MM.1S (cell line): ENCODE results near the gene SORT1.

ENCODE experiments used
- DNase-seq: peaks from one replicate; pipeline ENCODE4 v3.0.0-alpha.2; 2015
- H2AFZ ChIP-seq: fragments of 300-600 bp; sonication (generic); 2 replicates; pipeline ENCODE4 v1.6.0; 2016; ENCODE audit warnings: antibody characterized with exemption, low read length
- H3F3A ChIP-seq: fragments of 300-600 bp; sonication (generic); 2 replicates; pipeline ENCODE4 v1.6.1; 2016; ENCODE audit warnings: mild to moderate bottlenecking, antibody characterized with exemption, low read length, moderate library complexity, mixed read lengths; ENCODE audit not compliant: insufficient read depth
- H3K27ac ChIP-seq: fragments of 300-600 bp; sonication (generic); 2 replicates; pipeline ENCODE4 v1.5.1; 2016; ENCODE audit warnings: mild to moderate bottlenecking, low read length
- H3K27me3 ChIP-seq: fragments of 300-600 bp; sonication (generic); replicated peaks from 2 replicates; pipeline ENCODE4 v1.6.0; 2016; ENCODE audit warnings: low read length; ENCODE audit not compliant: insufficient read depth
- H3K36me3 ChIP-seq: fragments of 300-600 bp; sonication (generic); replicated peaks from 2 replicates; pipeline ENCODE4 v1.6.1; 2016; ENCODE audit warnings: mild to moderate bottlenecking, low read length, mixed read lengths; ENCODE audit not compliant: insufficient read depth
- H3K4me1 ChIP-seq: fragments of 300-600 bp; sonication (generic); 2 replicates; pipeline ENCODE4 v1.6.1; 2016; ENCODE audit warnings: low read length, mixed read lengths
- H3K4me2 ChIP-seq: fragments of 300-600 bp; sonication (generic); 2 replicates; pipeline ENCODE4 v1.6.0; 2016; ENCODE audit warnings: low read depth, low read length
- H3K4me3 ChIP-seq: fragments of 300-600 bp; sonication (generic); 2 replicates; pipeline ENCODE4 v1.5.1; 2016; ENCODE audit warnings: low read length, mixed read lengths
- H3K79me2 ChIP-seq: fragments of 300-600 bp; sonication (generic); 2 replicates; pipeline ENCODE4 v1.6.1; 2016; ENCODE audit warnings: mixed run types, low read length, mixed read lengths
- H3K9ac ChIP-seq: fragments of 300-600 bp; sonication (generic); 2 replicates; pipeline ENCODE4 v1.6.1; 2016; ENCODE audit warnings: low read length, mixed read lengths
- H3K9me2 ChIP-seq: fragments of 300-600 bp; sonication (generic); replicated peaks from 2 replicates; pipeline ENCODE4 v1.6.1; 2016; ENCODE audit warnings: mild to moderate bottlenecking, low read length, mixed read lengths; ENCODE audit not compliant: insufficient read depth
- H3K9me3 ChIP-seq: fragments of 300-600 bp; sonication (generic); replicated peaks from 2 replicates; pipeline ENCODE4 v1.6.1; 2016; ENCODE audit warnings: mild to moderate bottlenecking, low read length, mixed read lengths; ENCODE audit not compliant: insufficient read depth
- H4K20me1 ChIP-seq: fragments of 300-600 bp; sonication (generic); 2 replicates; pipeline ENCODE4 v1.6.1; 2016; ENCODE audit warnings: mild to moderate bottlenecking, low read length, moderate library complexity, mixed read lengths; ENCODE audit not compliant: insufficient read depth
- EZH2 ChIP-seq: fragments of 300-600 bp; sonication (generic); optimal IDR thresholded peaks from 2 replicates; pipeline ENCODE3; 2017; ENCODE audit warnings: low read depth, mild to moderate bottlenecking, antibody characterized with exemption, low read length, mixed read lengths
- EZH2phosphoT487 ChIP-seq: fragments of 300-600 bp; sonication (generic); IDR thresholded peaks from 2 replicates; pipeline ENCODE4 v1.6.1; 2018; ENCODE audit warnings: antibody characterized with exemption, low read length
- TF ChIP-seq, protein P1 (sequence below): fragments of 300-600 bp; sonication (generic); IDR thresholded peaks from 2 replicates; pipeline ENCODE4 v1.5.1; 2016; ENCODE audit warnings: antibody characterized with exemption, low read length, mixed read lengths

SORT1 gene

DNA sequence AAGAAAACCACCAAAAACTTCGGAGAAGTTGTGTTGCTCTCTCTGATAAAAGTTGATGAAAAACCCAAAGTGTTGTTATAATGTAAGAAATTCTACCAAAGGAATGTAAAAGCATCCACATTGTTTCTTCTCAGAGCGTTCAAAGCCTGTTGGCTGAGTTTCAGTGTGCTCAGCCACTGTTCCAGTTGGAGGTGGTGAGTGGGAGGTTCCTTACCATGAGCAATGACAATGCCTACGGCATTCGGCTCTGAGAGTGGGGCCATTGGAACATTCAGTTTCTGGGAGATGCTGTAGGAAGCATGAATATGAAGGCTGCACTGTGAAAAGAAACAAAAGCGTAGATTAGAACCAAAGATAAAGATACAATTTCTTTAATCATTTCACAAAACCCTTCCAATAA lies 70.4 kb downstream of the SORT1 start:
- DNase-seq: no peak
- Histone ChIP-seq H3K79me2 (no peaks in the 10 kb centered on the region), H3K9ac (no peak overlapping the region), H4K20me1 (no peaks in the 10 kb centered on the region), H3K4me1 (no peaks in the 10 kb centered on the region), H3K4me3 (no peak overlapping the region), H3K36me3 (no peaks in the 10 kb centered on the region), H3K27me3 (no peaks in the 10 kb centered on the region), H3K27ac (no peak overlapping the region), H3F3A (no peaks in the 10 kb centered on the region), H3K9me3 (no peaks in the 10 kb centered on the region), H3K4me2 (no peak overlapping the region), H2AFZ (no peak overlapping the region), H3K9me2 (no peaks in the 10 kb centered on the region)
- no peak for TF ChIP-seq EZH2
- no peak for TF ChIP-seq EZH2phosphoT487
- TF ChIP-seq, protein P1, sequence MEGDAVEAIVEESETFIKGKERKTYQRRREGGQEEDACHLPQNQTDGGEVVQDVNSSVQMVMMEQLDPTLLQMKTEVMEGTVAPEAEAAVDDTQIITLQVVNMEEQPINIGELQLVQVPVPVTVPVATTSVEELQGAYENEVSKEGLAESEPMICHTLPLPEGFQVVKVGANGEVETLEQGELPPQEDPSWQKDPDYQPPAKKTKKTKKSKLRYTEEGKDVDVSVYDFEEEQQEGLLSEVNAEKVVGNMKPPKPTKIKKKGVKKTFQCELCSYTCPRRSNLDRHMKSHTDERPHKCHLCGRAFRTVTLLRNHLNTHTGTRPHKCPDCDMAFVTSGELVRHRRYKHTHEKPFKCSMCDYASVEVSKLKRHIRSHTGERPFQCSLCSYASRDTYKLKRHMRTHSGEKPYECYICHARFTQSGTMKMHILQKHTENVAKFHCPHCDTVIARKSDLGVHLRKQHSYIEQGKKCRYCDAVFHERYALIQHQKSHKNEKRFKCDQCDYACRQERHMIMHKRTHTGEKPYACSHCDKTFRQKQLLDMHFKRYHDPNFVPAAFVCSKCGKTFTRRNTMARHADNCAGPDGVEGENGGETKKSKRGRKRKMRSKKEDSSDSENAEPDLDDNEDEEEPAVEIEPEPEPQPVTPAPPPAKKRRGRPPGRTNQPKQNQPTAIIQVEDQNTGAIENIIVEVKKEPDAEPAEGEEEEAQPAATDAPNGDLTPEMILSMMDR: no peak

DNA sequence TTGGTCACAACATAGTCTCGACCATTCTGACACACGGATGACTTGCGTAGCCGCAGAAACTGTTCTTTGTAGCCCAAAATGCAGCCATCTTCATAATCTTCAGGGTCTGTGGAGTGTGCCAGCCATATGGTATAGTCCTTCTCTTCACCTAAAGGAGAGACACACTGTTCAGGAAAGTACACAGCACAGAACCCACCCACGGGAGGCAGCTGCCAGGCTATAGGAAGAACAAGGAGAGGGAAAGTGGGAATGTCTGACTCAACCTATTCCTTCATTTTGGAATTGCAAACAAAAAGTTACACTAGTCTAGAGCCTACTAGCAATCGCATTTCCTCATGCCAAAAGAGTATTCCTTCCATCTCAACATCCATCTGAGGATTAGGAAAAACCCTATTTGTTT lies 74.7 kb downstream of the SORT1 start:
- Histone ChIP-seq H2AFZ (no peak overlapping the region), H3K4me2 (no peak overlapping the region), H3K4me3 (no peak overlapping the region), H3K27me3 (no peaks in the 10 kb centered on the region), H3K79me2 (no peaks in the 10 kb centered on the region), H4K20me1 (no peaks in the 10 kb centered on the region), H3F3A (no peaks in the 10 kb centered on the region), H3K27ac (no peak overlapping the region), H3K9me2 (no peaks in the 10 kb centered on the region), H3K9ac (no peak overlapping the region), H3K36me3 (no peaks in the 10 kb centered on the region), H3K9me3 (no peaks in the 10 kb centered on the region), H3K4me1 (no peaks in the 10 kb centered on the region)
- TF ChIP-seq, protein P1: no peak
- no peak for TF ChIP-seq EZH2
- TF ChIP-seq EZH2phosphoT487: no peak
- no peak for DNase-seq

DNA sequence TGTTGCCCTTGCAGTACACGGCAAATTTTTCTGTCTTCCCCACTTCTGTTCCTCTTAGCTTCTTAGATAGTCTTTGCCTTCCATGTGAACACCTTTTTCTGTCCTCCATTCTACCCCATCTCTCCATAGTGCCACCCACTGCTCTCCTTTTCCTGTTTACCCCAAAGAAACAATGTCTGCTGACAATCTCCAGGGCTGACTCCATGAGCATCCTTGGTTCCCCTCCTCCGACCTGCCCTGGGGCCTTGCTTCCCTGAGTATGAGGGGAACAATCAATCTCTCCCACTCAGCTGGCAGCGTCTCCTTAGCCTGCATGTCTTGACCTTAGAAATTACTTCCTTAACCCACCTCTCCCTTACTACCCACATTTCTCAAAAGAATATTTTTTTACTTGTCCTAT lies 78.6 kb downstream of the SORT1 start:
- Histone ChIP-seq H3K9me2 (no peaks in the 10 kb centered on the region), H3F3A (no peaks in the 10 kb centered on the region), H3K27me3 (no peaks in the 10 kb centered on the region), H3K4me2 (no peak overlapping the region), H3K36me3 (no peaks in the 10 kb centered on the region), H3K4me3 (no peak overlapping the region), H3K9me3 (no peaks in the 10 kb centered on the region), H3K9ac (no peak overlapping the region), H4K20me1 (no peaks in the 10 kb centered on the region), H2AFZ (no peak overlapping the region), H3K79me2 (no peaks in the 10 kb centered on the region), H3K27ac (no peak overlapping the region), H3K4me1 (no peaks in the 10 kb centered on the region)
- TF ChIP-seq EZH2 (no peak), EZH2phosphoT487 (no peak)
- TF ChIP-seq, protein P1: no peak
- no peak for DNase-seq

DNA sequence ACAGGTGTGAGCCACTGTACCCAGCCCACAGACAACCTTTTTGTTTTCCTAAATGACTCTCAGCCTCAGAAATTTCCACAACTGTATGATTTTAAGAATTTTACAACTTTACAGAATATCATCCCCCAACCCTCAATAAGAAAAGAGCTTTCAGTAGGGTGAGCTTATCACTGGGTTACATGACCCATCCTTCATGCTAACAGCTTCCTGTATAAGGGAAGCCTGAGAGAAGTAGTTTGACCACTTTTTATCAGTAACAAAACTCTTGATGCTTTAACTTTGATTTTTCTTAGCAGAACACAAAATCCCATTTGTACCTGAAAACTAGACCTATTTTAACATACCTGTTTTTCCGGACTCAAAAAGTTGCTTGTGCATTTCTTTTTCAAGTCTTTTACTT lies 81.2 kb downstream of the SORT1 start:
- Histone ChIP-seq H3K27ac (no peak overlapping the region), H3K4me2 (no peak overlapping the region), H3K9ac (no peak overlapping the region), H4K20me1 (no peaks in the 10 kb centered on the region), H3K36me3 (no peaks in the 10 kb centered on the region), H3K79me2 (no peaks in the 10 kb centered on the region), H3F3A (no peaks in the 10 kb centered on the region), H3K4me1 (no peaks in the 10 kb centered on the region), H3K4me3 (no peak overlapping the region), H3K27me3 (no peaks in the 10 kb centered on the region), H2AFZ (no peak overlapping the region), H3K9me3 (no peaks in the 10 kb centered on the region), H3K9me2 (no peaks in the 10 kb centered on the region)
- no peak for TF ChIP-seq EZH2phosphoT487
- TF ChIP-seq, protein P1: no peak
- TF ChIP-seq EZH2: no peak
- no peak for DNase-seq
